Stimulated activated CD4-positive, alpha-beta T cell treated with anti-CD3 and anti-CD28 coated beads, Interleukin-1b, Interleukin-23, amount 100 ng/mL, for 24 hours (primary cell): ENCODE data around the gene GPC3.
"Not testable (repeated sequence)": the region's sequence is repeated elsewhere in the genome, so short reads cannot be mapped to it uniquely, and the experiment has no call there.

Source experiments
- DNase-seq, 4 experiments: peaks; one replicate each; pipeline ENCODE4 v3.0.0-alpha.2; 2020; ENCODE audit warnings: low read depth in 4 of 4, low spot score in 1 of 4

GPC3 gene

DNA sequence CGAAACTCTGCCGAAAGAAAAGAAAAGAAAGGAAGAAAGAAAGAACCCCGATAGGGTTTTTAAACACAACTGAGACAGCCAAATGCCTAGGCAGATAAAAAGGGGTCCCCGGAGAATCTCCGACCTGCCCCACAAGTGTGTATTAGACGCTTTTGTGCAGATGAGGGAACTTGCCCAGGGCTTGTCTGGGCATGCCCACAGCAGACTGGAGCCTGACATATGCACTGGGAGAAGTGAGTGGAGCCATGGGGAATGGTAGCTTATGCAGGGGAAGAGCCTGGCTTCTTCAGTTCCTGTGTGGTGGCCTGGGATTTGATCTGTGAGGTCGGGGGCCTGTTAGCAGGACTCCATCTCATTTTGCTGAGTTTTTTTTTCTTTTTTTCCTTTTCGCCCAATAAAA is 199.0 kb downstream of the GPC3 start:
- no peak for DNase-seq

DNA sequence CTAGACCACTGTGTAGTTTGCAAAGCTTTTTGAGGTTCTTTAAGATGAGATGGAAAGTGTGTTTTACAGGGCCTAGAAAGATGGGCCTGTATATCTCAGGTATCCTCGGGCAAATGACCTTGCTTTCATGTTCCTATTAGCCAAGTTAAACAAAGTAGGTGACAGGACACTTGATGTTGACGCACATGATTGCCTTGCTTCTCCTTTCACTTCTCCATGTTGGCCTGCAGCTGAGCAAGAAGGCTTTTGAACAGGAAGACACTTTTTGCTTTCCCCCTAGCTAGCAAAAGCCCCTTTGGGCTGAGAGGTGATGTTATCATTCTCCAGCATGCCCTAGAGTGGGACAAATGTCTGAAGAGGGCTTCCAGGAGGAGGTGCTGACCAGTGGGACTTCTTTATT is 202.1 kb downstream of the GPC3 start:
- no peak for DNase-seq

DNA sequence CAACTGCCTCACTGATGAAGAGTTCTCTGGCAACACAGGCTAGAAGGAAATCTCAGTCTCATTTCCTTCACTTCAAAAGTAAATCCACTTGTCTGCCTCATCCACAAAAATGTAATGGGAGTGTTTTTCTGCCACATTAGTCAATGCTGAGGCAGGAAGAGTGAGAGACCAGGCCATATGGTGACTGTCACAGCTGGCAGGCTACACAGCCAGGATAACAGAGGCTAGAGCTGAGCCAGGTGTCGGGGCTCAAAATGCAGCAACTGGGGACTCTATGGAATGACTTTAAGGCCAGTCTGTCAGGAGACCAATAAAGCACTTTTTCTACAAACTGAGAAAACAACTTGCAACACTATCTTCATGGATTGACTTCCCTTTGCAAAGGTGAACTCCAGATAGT is 204.2 kb downstream of the GPC3 start:
- DNase-seq: no peak

DNA sequence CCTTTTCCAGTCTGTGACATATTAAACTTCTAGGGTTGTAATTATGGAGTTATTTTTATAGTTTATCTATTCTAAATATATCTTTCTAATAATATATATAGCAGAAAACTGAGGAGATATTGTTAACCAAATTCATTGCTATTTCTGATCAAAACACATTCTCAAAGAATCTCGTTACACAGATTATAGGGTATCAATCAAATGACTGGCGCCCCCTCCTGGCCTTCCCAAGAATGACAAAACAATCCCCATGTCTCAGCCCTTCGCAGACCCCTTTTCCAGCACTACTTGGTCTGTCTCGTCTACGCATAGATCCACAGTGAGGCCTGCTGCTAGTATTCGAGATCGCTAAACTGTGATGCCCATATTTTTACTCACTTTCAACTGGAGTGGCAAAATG is 209.3 kb downstream of the GPC3 start:
- peak in 3 of 4 experiments; percentile 3 to 30 (median 7) for DNase-seq

DNA sequence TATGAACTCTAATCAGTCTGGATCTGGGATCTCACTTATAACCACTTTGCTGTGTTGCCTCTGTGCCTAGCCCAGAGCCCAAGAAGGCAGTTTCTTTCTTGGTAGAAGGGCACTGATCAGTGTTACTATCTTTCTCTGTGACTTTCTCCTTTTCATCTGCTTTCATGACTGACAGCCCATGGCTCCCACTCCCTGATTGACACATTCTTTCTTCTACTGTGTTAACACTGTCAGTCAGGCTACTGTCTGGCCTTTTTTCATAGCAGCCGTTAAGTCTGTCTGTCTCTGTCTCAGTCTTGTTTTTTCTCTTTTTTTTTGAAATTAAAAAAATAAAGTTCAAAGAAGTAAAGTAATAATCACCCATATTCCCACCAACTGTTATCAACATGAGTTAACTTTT is 210.6 kb downstream of the GPC3 start:
- no peak for DNase-seq

DNA sequence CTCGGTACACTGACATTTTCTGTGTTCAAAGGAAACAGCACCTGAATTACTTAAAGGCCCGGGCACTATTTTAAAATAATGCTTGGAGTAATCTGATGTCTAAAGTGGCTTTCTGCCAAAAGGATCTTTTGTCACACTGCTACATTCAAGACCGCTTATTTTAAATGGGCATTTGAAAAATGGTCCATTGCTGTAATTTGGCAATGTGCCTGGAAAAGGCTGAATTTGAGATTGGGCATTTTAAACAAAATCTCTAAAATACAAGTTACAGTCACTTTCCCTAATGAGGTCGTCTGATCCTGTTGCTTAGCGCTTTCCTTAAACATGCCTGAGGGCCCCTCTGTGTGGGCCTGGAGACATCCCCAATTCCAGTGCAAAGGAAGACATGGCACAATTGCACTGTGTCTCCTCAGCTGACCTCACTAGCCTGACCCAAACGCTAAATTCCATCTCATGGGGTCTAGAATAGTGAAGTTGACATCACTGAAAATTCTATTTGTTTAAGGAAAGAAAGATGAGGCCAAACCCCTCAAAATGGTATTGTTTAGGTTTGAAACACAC is 214.2 kb downstream of the GPC3 start:
- DNase-seq: no peak

DNA sequence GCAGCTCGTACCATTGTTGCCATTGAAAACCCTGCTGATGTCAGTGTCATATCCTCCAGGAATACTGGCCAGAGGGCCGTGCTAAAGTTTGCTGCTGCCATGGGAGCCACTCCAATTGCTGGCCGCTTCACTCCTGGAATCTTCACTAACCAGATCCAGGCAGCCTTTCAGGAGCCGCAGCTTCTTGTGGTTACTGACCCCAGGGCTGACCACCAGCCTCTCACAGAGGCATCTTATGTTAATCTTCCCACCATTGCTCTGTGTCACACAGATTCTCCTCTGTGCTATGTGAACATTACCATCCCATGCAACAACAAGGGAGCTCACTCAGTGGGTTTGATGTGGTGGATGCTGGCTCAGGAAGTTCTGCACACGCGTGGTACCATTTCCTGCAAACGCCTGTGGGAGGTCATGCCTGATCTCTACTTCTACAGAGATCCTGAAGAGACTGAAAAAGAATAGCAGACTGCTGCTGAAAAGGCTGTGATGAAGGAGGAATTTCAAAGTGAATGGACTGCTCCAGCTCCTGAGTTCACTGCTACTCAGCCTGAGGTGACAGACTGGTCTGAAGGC is 222.3 kb downstream of the GPC3 start:
- not testable (repeated sequence) for DNase-seq

DNA sequence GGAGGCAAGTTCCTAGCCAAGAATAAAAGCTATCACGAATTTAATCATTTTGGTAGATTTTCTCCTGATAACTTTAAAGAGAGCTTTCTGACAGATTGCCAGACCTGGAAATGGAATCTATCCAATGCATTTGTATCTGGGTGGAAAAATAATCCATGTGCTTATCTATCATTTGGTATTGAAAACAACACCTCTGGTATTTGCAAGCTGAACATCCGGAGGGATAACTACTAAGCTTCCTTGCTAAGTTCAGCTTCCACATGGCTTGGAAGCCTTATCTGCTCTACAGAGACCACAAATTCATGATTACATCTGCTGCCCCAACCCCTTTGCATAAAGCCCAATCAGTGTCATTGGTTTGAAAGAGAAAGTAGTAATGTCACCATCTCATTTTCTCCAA is 230.7 kb downstream of the GPC3 start:
- DNase-seq: no peak

DNA sequence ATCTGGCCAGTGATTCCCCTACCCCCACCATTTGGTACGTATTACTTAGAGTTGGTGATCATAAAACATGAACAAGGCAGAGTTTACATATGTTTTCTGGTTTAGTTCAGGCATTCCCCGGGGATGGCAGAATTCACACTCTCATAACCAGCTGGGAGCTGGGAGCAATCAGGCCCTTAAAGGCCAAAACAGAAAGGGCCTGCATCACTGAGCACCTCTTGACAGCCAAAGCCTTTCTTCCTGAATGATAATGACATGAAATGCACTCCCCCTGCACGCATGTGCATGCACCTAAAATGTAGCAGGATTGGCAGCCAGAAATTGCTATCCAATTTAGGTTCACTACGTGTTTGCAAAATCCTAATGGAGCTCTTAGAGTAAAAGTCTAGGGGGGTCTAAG is 235.4 kb downstream of the GPC3 start:
- no peak for DNase-seq

DNA sequence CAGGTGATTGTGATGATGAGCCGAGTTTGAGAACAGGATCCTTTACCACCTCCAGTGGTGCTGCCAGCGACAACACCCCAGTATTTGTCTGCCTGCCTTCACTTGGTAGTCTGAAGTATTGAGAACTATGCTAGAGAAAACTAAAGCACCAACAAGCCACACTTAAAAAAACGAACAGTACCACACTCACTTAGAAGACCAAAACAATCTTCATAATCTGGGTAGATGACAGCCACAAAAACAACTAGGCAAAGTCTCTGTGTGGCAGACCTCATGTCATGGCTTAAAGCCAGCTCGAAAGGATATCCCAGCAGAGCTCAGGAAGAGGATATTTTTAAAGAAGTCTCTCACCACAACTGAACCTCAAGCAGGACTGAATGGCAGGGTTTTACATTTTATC is 236.0 kb downstream of the GPC3 start:
- DNase-seq: no peak

DNA sequence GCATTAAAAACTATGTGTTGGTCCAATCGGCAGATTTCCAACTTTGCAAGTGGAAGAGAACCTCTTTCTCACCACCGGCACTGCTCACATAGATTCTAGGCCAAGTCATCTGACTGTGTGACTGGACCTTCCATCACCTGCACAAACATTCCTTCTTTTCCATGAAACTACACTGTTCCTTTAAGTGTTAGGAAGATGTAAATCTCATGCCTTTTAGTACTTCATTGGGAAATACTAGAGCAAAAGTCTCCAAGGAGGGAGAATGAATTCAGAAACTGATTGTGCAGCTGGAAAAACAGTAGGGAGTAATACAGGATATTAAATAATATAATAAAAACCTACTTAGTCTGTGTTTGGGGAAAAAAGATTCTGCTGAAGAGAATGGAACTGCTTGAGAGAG is 238.2 kb downstream of the GPC3 start:
- DNase-seq: no peak

DNA sequence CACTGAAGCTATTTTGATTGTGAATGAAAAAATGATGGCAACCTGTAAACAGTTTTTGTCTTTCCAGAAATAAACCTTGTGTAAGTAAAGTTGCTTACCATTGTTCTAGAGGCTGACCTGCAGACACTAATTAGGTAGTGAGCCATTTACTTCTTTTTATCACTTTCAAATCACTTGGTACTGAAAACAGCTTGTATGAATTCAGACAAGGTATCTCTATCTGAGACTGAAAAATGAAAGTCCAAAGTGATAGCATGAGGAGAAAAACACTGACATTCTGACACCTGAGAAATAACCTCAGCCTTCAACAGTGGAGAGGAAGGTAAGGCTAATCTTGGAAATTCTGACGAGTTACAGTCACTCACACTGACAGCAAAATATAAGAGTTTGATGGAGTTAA is 238.8 kb downstream of the GPC3 start:
- no peak for DNase-seq

DNA sequence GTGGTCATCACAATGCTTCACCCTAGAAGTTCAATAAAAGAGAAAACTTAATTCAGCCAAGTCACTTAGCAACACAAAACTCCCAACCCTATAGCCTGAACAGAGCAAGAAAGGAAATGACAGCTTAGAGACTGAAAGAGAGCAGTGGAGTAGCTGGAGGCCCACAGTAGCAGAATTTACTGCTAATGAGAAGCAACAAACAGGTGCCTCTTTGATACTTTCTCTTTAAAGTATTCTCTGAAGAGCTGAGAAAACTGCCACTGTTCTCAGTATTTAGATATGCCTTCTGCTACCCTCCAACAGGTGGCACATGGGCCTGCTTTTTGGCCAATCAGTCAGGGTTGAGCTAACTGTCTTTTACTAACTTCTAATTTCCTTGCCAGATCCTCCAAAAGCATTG is 240.0 kb downstream of the GPC3 start:
- no peak for DNase-seq

DNA sequence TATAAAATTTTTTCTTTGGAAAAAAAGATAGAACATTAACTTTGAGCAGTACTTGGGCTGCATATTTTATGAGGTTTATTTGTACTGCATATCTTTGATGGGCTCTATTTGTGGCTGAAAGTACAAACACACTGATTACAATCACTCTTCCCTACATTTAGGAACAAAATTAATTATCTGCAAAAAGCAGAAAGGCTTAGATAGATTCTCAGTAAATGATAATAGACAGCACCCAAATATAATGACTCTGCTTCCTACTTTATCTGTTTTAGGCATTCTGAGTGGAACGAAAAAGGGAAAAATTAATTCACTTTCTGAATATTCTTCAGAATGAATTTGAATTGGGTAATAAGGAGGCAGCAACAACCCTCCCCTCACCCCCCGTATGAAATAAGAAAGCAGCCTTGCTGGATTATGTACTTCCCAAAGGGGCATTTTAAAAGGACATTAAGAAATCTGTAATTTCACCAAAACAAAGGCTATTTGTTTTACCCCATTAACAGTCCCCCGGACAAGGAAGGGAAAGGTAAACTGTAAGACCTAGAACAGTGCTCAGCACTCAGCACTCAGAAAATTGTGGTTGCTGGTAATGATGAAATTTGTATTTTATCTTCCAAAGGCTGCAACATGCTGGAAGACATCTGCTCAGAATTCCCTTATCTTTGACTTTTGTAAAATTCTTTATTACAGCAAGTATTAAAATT is 242.6 kb downstream of the GPC3 start:
- DNase-seq: no peak

DNA sequence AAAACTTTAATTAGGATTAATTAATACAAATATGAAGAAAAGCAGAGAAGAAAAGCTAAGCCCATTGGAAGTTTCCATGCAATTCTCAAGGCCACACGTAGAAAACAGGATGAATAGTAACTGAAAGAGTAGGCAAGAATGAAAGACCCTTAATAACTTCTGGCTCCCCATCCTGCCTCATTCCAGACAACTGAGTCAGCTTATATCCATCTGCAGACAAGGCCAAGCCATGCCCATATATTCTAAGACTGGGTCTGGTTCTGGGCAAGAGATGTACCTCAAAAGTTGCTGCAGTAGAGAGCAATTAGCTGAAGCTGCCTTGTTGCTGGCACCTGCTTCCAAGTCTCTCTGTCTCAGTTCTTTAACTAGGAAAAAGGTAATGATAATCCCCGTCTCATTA is 244.1 kb downstream of the GPC3 start:
- no peak for DNase-seq

DNA sequence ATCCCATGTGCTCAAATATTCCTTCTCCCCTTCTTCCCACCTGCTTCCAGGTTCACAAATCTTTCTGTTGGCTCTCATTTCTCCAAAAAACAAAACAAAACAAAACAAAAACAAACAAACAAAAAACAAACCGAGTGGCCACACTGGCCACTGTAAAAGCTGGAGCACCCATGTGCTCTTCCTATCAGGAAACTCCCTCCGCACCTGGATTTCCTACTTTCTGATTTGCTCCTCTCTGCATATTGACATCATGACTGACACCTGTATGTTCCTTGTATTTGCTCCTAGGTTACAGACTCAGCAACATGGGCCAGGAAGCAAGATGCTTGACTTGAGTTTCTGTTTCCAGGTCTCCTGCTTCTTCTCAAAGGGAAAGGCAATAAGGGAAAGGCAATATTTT is 258.8 kb downstream of the GPC3 start:
- no peak for DNase-seq

DNA sequence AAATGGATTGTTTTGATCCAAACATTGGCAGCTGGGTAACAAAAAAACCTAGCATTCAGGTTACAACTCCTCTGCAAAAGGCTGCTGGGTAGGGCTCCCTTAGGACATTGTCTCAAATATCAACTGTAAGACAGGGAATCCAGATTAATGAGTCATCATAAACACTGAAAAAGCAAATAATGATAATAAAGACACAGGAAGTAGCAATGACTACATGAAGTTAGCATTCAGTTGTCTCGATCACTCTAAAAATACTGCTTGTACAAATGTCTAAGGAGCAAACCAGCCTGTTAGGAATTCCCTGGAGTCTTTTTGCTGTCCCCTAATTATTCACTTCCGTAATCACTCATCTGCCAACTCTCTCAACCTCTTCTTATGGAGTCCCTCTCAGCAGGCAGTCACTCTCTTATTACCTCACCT is 259.2 kb downstream of the GPC3 start:
- no peak for DNase-seq

DNA sequence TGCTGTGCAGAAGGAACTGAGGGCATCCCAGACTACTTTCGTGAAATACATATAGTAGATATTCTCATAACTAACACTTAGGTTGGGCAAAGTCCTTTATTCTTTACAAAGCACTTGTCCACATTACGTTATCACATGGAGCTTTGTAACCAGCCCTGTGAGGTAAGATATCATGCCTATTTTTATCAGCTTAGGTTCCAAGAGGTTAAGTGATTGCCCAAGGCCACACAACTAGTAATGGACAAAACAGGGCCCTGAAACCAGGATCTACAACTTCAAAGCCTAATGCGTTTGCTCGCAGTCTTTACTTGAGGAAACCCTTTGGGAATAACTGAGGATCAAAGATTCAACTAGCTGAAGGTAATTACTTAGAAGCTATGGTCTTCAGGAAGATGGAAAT is 261.5 kb downstream of the GPC3 start:
- no peak for DNase-seq

DNA sequence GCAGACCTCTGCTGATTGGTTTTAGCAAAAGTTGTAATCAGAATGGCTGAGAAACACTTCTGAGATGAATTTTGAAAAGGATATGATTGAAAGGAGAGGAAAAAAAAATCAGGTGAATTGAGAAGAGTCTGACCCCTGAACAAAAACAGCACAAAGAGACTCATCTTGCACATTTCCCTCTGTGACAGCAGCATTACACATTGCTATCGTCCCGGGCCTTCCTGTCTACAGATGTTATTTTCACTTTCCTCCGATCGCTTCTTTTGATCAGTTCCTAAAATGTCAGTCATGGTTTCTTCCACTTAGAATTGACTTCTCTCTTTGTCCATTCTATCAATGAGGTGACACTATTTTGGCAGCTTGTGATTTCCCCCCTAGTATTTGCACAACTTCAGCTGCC is 262.6 kb downstream of the GPC3 start:
- DNase-seq: no peak

DNA sequence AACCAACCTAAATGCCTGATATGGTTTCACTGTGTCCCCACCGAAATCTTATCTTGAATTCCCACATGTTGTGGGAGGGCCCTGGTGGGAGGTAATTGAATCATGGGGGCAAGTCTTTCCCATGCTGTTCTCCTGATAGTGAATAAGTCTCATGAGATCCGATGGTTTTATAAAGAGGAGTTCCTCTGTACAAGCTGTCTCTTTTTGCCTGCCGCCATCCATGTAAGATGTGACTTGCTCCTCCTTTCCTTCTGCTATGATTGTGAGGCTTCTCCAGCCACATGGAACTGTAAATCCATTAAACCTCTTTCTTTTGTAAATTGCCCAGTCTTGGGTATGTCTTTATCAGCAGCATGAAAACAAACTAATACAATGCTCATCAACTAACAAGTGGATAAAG is 265.1 kb downstream of the GPC3 start:
- not testable (repeated sequence) for DNase-seq

DNA sequence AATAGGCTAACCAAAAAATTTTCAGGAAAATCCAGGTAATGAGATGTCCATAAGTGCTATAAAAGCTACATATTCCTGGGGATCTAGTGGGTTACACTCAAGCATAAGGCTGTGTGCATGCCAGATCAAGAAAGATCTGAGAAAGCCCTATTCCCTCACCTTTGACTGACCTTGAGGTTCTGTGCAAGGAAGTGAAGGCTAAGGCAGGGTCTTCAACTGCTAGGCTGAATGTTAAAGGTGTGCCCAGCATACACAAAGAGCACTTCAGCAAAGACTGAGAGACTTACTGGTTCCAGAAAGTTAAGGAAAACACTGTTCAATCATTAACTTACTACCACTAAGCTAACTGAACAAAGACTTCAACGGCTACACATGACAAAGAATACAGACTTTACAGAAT is 269.7 kb downstream of the GPC3 start:
- DNase-seq: no peak

DNA sequence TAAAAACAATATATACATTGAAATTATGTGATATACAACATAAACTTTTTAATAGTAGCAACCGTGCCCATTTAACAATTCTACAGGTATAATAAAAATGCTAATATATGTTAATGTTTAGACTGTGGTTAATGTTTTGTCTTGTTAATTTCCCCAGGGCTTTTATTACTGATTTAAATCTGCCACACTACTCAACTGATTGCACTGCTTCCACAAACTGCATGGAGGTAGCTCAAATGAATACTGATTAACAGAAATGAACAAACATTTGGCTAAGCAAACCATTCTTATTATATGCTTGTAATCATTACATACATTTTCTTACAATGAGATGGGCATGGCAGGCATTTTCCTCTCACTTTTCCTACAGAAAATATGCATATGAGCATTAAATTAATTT is 275.9 kb downstream of the GPC3 start:
- DNase-seq: no peak

DNA sequence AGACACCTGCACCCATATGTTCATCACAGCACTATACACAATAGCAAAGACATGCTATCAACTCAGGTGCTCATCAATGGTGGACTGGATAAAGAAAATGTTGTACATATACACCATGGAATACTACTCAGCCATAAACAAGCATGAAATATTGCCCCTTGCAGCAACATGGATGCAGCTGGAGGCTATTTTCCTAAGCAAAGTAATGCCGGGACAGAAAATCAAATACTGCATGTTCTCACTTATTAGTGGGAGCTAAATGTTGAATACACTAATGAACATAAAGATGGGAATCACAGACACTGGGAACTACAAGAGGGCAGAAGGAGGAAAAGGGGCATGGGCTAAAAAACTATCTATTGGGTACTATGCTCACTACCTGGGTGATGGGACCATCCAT is 278.5 kb downstream of the GPC3 start:
- DNase-seq: no peak
